Progenitor cell of endocrine pancreas (in vitro differentiated cells): ENCODE data around the gene ABLIM3. TPM values are rescaled to one million over a fixed set of nuclear protein-coding genes. Genes with fewer than 3 reads are reported as not detected.

Source experiments
- DNase-seq: peaks from one replicate; pipeline ENCODE4 v3.0.0; 2021; ENCODE audit warnings: low spot score; ENCODE audit not compliant: unreplicated experiment
- H3K27ac Mint-ChIP-seq: 2 replicates; pipeline ENCODE4 v1.8.0; 2021; ENCODE audit warnings: mild to moderate bottlenecking, moderate library complexity, mixed read lengths
- H3K27me3 Mint-ChIP-seq: 2 replicates; pipeline ENCODE4 v1.8.0; 2021; ENCODE audit warnings: mixed read lengths
- H3K36me3 Mint-ChIP-seq: 2 replicates; pipeline ENCODE4 v1.8.0; 2022; ENCODE audit warnings: mixed read lengths; ENCODE audit not compliant: insufficient read depth
- H3K4me1 Mint-ChIP-seq: 2 replicates; pipeline ENCODE4 v1.8.0; 2021; ENCODE audit warnings: low read depth, mixed read lengths
- H3K4me3 Mint-ChIP-seq: 2 replicates; pipeline ENCODE4 v1.8.0; 2021; ENCODE audit warnings: low read depth, mild to moderate bottlenecking, moderate library complexity, mixed read lengths
- H3K9me3 Mint-ChIP-seq: 2 replicates; pipeline ENCODE4 v1.8.0; 2021; ENCODE audit warnings: low read depth, mixed read lengths
- CTCF ChIP-seq: fragments of 200-600 bp; sonication (generic); IDR thresholded peaks from one replicate; pipeline ENCODE4 v1.5.0; 2021; ENCODE audit warnings: antibody characterized with exemption, mild to moderate bottlenecking; ENCODE audit not compliant: unreplicated experiment
- total RNA-seq: library from RNA; stranded (reverse); gene quantifications from 2 replicates; pipeline ENCODE4 v1.2.1, GENCODE V29; 2021

ABLIM3 gene
- total RNA-seq, 1 donor from 2014 or later, result 0.48 TPM

- H3K27me3 Mint-ChIP-seq, result peaks cover 4% of the 10 kb centered on the region
- no peak for DNase-seq
- H3K27ac Mint-ChIP-seq, result no peak overlapping the region
- TF ChIP-seq CTCF, result no peak
- H3K4me1 Mint-ChIP-seq, result peaks cover 9% of the 10 kb centered on the region
- no peaks in the 10 kb centered on the region for H3K9me3 Mint-ChIP-seq
- no peaks in the 10 kb centered on the region for H3K36me3 Mint-ChIP-seq
- H3K4me3 Mint-ChIP-seq, result no peak overlapping the region
Observed at GRCh38 chr5:149172709-149173505, 31.6 kb downstream of the ABLIM3 start.

GRCh38 chr5:149174847-149175234 lies 33.5 kb downstream of the ABLIM3 start:
- peaks cover 9% of the 10 kb centered on the region for H3K27me3 Mint-ChIP-seq
- no peak overlapping the region for H3K27ac Mint-ChIP-seq
- DNase-seq, result no peak
- no peaks in the 10 kb centered on the region for H3K36me3 Mint-ChIP-seq
- H3K4me1 Mint-ChIP-seq, result peaks cover 3% of the 10 kb centered on the region
- no peak for TF ChIP-seq CTCF
- no peaks in the 10 kb centered on the region for H3K9me3 Mint-ChIP-seq
- no peak overlapping the region for H3K4me3 Mint-ChIP-seq

- peaks cover 9% of the 10 kb centered on the region for H3K27me3 Mint-ChIP-seq
- H3K4me1 Mint-ChIP-seq, result no peaks in the 10 kb centered on the region
- H3K36me3 Mint-ChIP-seq, result no peaks in the 10 kb centered on the region
- no peaks in the 10 kb centered on the region for H3K9me3 Mint-ChIP-seq
- DNase-seq, result no peak
- no peak overlapping the region for H3K4me3 Mint-ChIP-seq
- no peak for TF ChIP-seq CTCF
- no peak overlapping the region for H3K27ac Mint-ChIP-seq
Observed at GRCh38 chr5:149175346-149176105, 34.2 kb downstream of the ABLIM3 start.

GRCh38 chr5:149177339-149177843 lies 36.1 kb downstream of the ABLIM3 start:
- H3K27ac Mint-ChIP-seq, result no peak overlapping the region
- H3K36me3 Mint-ChIP-seq, result no peaks in the 10 kb centered on the region

More at GRCh38 chr5:149177339-149177843, 36.1 kb downstream of the ABLIM3 start:
- peaks cover 9% of the 10 kb centered on the region for H3K27me3 Mint-ChIP-seq
- H3K4me3 Mint-ChIP-seq, result no peak overlapping the region
- H3K4me1 Mint-ChIP-seq, result no peaks in the 10 kb centered on the region
- no peaks in the 10 kb centered on the region for H3K9me3 Mint-ChIP-seq
- no peak for DNase-seq
- TF ChIP-seq CTCF, result no peak
